ENCODE results near the gene LNP1. TPM values are rescaled to one million over a fixed set of nuclear protein-coding genes. Genes with fewer than 3 reads are reported as not detected.

The LNP1 gene
- total and polyA plus RNA-seq, 10 donors: 0.52 to 2.6 (median 1.4) TPM

DNA sequence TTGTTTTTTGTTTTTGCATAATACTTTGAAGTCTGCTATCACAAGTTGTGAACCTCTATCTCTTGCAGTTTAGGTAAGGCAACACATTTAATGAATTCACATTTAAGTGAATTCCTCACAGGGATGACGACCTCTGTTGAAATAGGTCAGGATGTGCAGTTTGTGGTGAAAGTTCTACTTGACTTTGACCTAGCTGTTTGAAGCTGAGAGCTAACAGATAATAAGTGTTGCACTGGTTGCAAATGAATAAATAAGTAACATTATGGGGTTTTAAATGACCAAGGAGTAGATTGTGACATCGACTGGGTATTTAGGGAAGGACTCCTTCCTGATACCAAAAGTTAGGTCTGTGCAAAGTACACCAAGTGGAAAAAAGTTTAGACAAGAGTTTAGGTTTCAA, 42.9 kb upstream of the LNP1 start:
- Histone ChIP-seq H3K4me3 (no peak overlapping the region), H3K27ac (no peak overlapping the region), H3K36me3 (peaks cover 0 to 99% (median 51%) of the 10 kb centered on the region in 6 donors), H3K4me1 (no peaks in the 10 kb centered on the region), H3K9me3 (peaks cover 0 to 14% (median 10%) of the 10 kb centered on the region in 8 donors), H3K27me3 (replicated peaks in 1 of 7) (no peaks in the 10 kb centered on the region)
- DNase-seq: no peak
- intact Hi-C loops (cut with DNase I; ENCODE audit: low total_unique reads): no loop called here
- WGBS, 5 donors: 63 to 92% (median 82%) methylated on average over 2 of the region's 2 CpGs
- TF ChIP-seq POLR2AphosphoS5 (IDR thresholded peaks at IDR 0.05) (no peak), POLR2A (IDR thresholded peaks at IDR 0.05) (no peak)

DNA sequence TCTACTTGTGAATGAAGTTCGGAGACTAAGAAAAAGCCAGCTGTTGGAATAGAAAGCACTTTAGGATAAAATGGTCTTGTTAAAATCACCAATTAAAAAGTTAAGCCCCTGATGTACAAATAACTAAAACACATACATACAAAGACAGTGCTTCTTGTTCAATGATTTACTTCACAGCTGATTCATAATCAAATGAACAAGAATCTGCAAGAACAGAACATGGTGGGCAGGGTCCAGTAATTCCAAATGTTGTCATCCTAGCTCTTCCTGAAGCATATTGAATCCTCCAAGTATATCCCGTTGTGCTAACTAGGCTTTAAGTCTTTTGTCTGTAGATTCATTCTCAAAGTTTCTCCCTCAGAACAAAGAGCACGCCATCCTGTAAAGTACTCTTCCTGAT, 42.3 kb upstream of the LNP1 start:
- 93 to 98% (median 95%) methylated on average over 3 of the region's 3 CpGs for WGBS, 5 donors
- Histone ChIP-seq H3K27ac (no peak overlapping the region), H3K27me3 (replicated peaks in 1 of 7) (no peaks in the 10 kb centered on the region), H3K4me3 (no peak overlapping the region), H3K4me1 (no peaks in the 10 kb centered on the region), H3K36me3 (peaks cover 0 to 99% (median 52%) of the 10 kb centered on the region in 6 donors), H3K9me3 (peaks cover 0 to 14% (median 10%) of the 10 kb centered on the region in 8 donors)
- intact Hi-C loops (cut with DNase I; ENCODE audit: low total_unique reads): no loop called here
- DNase-seq: no peak
- TF ChIP-seq POLR2A (IDR thresholded peaks at IDR 0.05) (no peak), POLR2AphosphoS5 (IDR thresholded peaks at IDR 0.05) (no peak)
- TF ChIP-seq, protein P1, sequence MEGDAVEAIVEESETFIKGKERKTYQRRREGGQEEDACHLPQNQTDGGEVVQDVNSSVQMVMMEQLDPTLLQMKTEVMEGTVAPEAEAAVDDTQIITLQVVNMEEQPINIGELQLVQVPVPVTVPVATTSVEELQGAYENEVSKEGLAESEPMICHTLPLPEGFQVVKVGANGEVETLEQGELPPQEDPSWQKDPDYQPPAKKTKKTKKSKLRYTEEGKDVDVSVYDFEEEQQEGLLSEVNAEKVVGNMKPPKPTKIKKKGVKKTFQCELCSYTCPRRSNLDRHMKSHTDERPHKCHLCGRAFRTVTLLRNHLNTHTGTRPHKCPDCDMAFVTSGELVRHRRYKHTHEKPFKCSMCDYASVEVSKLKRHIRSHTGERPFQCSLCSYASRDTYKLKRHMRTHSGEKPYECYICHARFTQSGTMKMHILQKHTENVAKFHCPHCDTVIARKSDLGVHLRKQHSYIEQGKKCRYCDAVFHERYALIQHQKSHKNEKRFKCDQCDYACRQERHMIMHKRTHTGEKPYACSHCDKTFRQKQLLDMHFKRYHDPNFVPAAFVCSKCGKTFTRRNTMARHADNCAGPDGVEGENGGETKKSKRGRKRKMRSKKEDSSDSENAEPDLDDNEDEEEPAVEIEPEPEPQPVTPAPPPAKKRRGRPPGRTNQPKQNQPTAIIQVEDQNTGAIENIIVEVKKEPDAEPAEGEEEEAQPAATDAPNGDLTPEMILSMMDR (IDR thresholded peaks at IDR 0.05 in 8 of 11, conservative IDR thresholded peaks at IDR 0.05 in 3 of 11): no peak

DNA sequence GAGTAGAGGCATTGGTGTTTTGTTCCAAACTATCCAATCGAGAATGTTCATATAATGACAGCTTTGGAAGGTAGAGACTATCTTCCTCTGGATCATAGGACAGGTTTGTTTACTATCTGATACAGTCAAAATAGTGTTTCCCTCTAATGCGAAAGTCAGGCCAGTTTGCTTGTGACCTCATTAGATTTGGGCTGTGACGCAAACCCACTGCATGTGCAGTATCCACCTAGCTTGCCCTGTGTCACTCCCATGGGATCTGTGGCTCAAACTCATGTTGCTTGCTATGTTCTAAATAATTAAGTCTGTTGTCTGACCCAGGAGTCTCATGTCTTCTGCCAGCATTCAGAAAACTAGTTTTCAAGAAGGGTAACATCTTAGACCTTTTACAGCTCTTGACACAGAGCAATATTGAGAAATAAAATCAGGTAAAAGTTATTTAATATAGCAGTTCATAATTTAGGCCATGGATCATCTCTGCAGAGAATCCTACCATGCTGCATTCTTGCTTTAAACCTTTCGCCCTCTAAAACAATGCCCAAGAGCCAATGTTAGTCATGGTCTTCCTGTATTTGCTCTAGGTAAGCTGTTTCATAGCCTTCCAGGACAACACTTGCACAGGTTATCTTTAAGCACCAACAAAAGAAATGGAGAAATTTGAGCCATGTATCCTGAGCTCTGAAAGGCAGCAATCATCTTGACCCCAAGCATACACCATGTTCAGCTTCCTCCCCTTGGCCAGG, 40.4 kb upstream of the LNP1 start:
- intact Hi-C loops (cut with DNase I; ENCODE audit: low total_unique reads): no loop called here
- DNase-seq: no peak
- WGBS, 5 donors: 89 to 97% (median 94%) methylated on average over 4 of the region's 4 CpGs
- H3K36me3 ChIP-seq: peaks cover 0 to 99% (median 50%) of the 10 kb centered on the region in 6 donors
- no peaks in the 10 kb centered on the region for H3K27me3 ChIP-seq (replicated peaks in 1 of 7)
- H3K4me1 ChIP-seq: no peaks in the 10 kb centered on the region
- peaks cover 0 to 14% (median 10%) of the 10 kb centered on the region in 8 donors for H3K9me3 ChIP-seq
- no peak for TF ChIP-seq POLR2AphosphoS5 (IDR thresholded peaks at IDR 0.05)
- TF ChIP-seq, protein P1 (IDR thresholded peaks at IDR 0.05 in 8 of 11, conservative IDR thresholded peaks at IDR 0.05 in 3 of 11): no peak
- TF ChIP-seq POLR2A (IDR thresholded peaks at IDR 0.05): no peak
- no peak overlapping the region for H3K4me3 ChIP-seq
- H3K27ac ChIP-seq: no peak overlapping the region

DNA sequence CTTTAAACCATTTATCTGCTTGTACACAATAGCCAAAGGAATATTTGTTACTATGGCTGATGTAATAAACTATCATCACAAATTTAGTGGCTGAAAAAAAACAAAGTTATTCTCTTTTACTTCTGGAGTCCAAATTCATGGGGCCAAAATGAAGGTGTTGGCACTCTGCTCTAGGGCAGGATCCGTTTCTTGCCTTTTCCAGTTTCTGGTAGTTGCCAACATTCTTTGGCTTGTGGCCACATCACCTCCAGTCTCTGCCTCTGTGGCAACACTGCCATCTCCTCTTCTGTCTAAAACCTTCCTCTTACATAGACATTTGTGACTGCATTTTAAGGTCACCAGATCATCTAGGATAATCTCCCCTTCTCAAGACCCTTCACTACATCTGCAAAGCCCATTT, 39.4 kb upstream of the LNP1 start:
- intact Hi-C loops (cut with DNase I; ENCODE audit: low total_unique reads): no loop called here
- peaks cover 0 to 99% (median 53%) of the 10 kb centered on the region in 6 donors for H3K36me3 ChIP-seq

More for the DNA sequence above, 39.4 kb upstream of the LNP1 start:
- Histone ChIP-seq H3K27ac (no peak overlapping the region), H3K4me3 (no peak overlapping the region), H3K27me3 (replicated peaks in 1 of 7) (no peaks in the 10 kb centered on the region), H3K4me1 (no peaks in the 10 kb centered on the region), H3K9me3 (peaks cover 0 to 14% (median 10%) of the 10 kb centered on the region in 8 donors)
- TF ChIP-seq, protein P1 (IDR thresholded peaks at IDR 0.05 in 8 of 11, conservative IDR thresholded peaks at IDR 0.05 in 3 of 11): no peak
- no peak for TF ChIP-seq POLR2A (IDR thresholded peaks at IDR 0.05)
- no peak for TF ChIP-seq POLR2AphosphoS5 (IDR thresholded peaks at IDR 0.05)
- WGBS, 5 donors: 90 to 100% (median 96%) methylated on average over 1 of the region's 1 CpG
- no peak for DNase-seq

All from spleen (tissue), 11 donors.